GM23248 (cell line): Measurements from ENCODE around the gene STOX1.

ENCODE experiments used
- EZH2 ChIP-seq: fragments of 200-600 bp; sonication (generic); IDR thresholded peaks from 2 replicates; pipeline ENCODE4 v1.6.1; 2018; ENCODE audit warnings: antibody characterized with exemption, mild to moderate bottlenecking; ENCODE audit not compliant: insufficient read depth, poor library complexity, severe bottlenecking
- EZH2phosphoT487 ChIP-seq: fragments of 200-600 bp; sonication (generic); IDR thresholded peaks from 2 replicates; pipeline ENCODE4 v1.6.1; 2018; ENCODE audit warnings: antibody characterized with exemption, moderate library complexity, mild to moderate bottlenecking, low read depth; ENCODE audit not compliant: insufficient read depth

GRCh38 chr10:68804692-68805091 is 22.6 kb upstream of the STOX1 start:
- TF ChIP-seq EZH2 (no peak), EZH2phosphoT487 (no peak)
